ENCODE results near the gene NFATC1.

Gene NFATC1

GRCh38 chr18:79511671-79512301 lies 116.1 kb downstream of the NFATC1 start:
- H3K9ac ChIP-seq (ENCODE audit: low read depth, low read length): no peak overlapping the region

GRCh38 chr18:79512461-79513380 lies 117.0 kb downstream of the NFATC1 start:
- Histone ChIP-seq H3K4me3 (ENCODE audit: low read depth, low read length) (no peak overlapping the region), H3K9ac (ENCODE audit: low read depth, low read length) (no peak overlapping the region), H3K9me3 (ENCODE audit: control insufficient read depth, insufficient read depth, low read length) (no peaks in the 10 kb centered on the region), H3K36me3 (ENCODE audit: control insufficient read depth, insufficient read depth, low read length) (no peaks in the 10 kb centered on the region), H3K27me3 (ENCODE audit: control insufficient read depth, insufficient read depth, low read length) (no peaks in the 10 kb centered on the region), H3K4me1 (ENCODE audit: control insufficient read depth, insufficient read depth, low read length) (no peaks in the 10 kb centered on the region)

More at GRCh38 chr18:79511671-79512301, 116.1 kb downstream of the NFATC1 start:
- H3K4me3 ChIP-seq (ENCODE audit: low read depth, low read length): no peak overlapping the region
- H3K4me1 ChIP-seq (ENCODE audit: control insufficient read depth, insufficient read depth, low read length): no peaks in the 10 kb centered on the region
- no peaks in the 10 kb centered on the region for H3K9me3 ChIP-seq (ENCODE audit: control insufficient read depth, insufficient read depth, low read length)
- H3K27me3 ChIP-seq (ENCODE audit: control insufficient read depth, insufficient read depth, low read length): no peaks in the 10 kb centered on the region
- H3K36me3 ChIP-seq (ENCODE audit: control insufficient read depth, insufficient read depth, low read length): no peaks in the 10 kb centered on the region

- Histone ChIP-seq H3K4me1 (ENCODE audit: control insufficient read depth, insufficient read depth, low read length) (no peaks in the 10 kb centered on the region), H3K36me3 (ENCODE audit: control insufficient read depth, insufficient read depth, low read length) (no peaks in the 10 kb centered on the region), H3K4me3 (ENCODE audit: low read depth, low read length) (no peak overlapping the region), H3K9ac (ENCODE audit: low read depth, low read length) (no peak overlapping the region), H3K9me3 (ENCODE audit: control insufficient read depth, insufficient read depth, low read length) (no peaks in the 10 kb centered on the region), H3K27me3 (ENCODE audit: control insufficient read depth, insufficient read depth, low read length) (no peaks in the 10 kb centered on the region)
Observed at GRCh38 chr18:79513381-79514081, 117.8 kb downstream of the NFATC1 start.

GRCh38 chr18:79515331-79515730 lies 119.6 kb downstream of the NFATC1 start:
- Histone ChIP-seq H3K27me3 (ENCODE audit: control insufficient read depth, insufficient read depth, low read length) (no peaks in the 10 kb centered on the region), H3K9ac (ENCODE audit: low read depth, low read length) (no peak overlapping the region), H3K36me3 (ENCODE audit: control insufficient read depth, insufficient read depth, low read length) (no peaks in the 10 kb centered on the region)

GRCh38 chr18:79515944-79516351 lies 120.2 kb downstream of the NFATC1 start:
- H3K36me3 ChIP-seq (ENCODE audit: control insufficient read depth, insufficient read depth, low read length): no peaks in the 10 kb centered on the region
- H3K9ac ChIP-seq (ENCODE audit: low read depth, low read length): no peak overlapping the region
- no peak overlapping the region for H3K4me3 ChIP-seq (ENCODE audit: low read depth, low read length)
- no peaks in the 10 kb centered on the region for H3K4me1 ChIP-seq (ENCODE audit: control insufficient read depth, insufficient read depth, low read length)
- H3K27me3 ChIP-seq (ENCODE audit: control insufficient read depth, insufficient read depth, low read length): no peaks in the 10 kb centered on the region
- no peaks in the 10 kb centered on the region for H3K9me3 ChIP-seq (ENCODE audit: control insufficient read depth, insufficient read depth, low read length)

More at GRCh38 chr18:79515331-79515730, 119.6 kb downstream of the NFATC1 start:
- Histone ChIP-seq H3K4me3 (ENCODE audit: low read depth, low read length) (no peak overlapping the region), H3K9me3 (ENCODE audit: control insufficient read depth, insufficient read depth, low read length) (no peaks in the 10 kb centered on the region), H3K4me1 (ENCODE audit: control insufficient read depth, insufficient read depth, low read length) (no peaks in the 10 kb centered on the region)

GRCh38 chr18:79516441-79516931 lies 120.8 kb downstream of the NFATC1 start:
- Histone ChIP-seq H3K9ac (ENCODE audit: low read depth, low read length) (no peak overlapping the region), H3K36me3 (ENCODE audit: control insufficient read depth, insufficient read depth, low read length) (no peaks in the 10 kb centered on the region), H3K4me1 (ENCODE audit: control insufficient read depth, insufficient read depth, low read length) (no peaks in the 10 kb centered on the region), H3K9me3 (ENCODE audit: control insufficient read depth, insufficient read depth, low read length) (no peaks in the 10 kb centered on the region), H3K27me3 (ENCODE audit: control insufficient read depth, insufficient read depth, low read length) (no peaks in the 10 kb centered on the region), H3K4me3 (ENCODE audit: low read depth, low read length) (no peak overlapping the region)

GRCh38 chr18:79517341-79517740 lies 121.6 kb downstream of the NFATC1 start:
- Histone ChIP-seq H3K27me3 (ENCODE audit: control insufficient read depth, insufficient read depth, low read length) (no peaks in the 10 kb centered on the region), H3K36me3 (ENCODE audit: control insufficient read depth, insufficient read depth, low read length) (no peaks in the 10 kb centered on the region), H3K4me1 (ENCODE audit: control insufficient read depth, insufficient read depth, low read length) (no peaks in the 10 kb centered on the region), H3K9me3 (ENCODE audit: control insufficient read depth, insufficient read depth, low read length) (no peaks in the 10 kb centered on the region), H3K9ac (ENCODE audit: low read depth, low read length) (no peak overlapping the region), H3K4me3 (ENCODE audit: low read depth, low read length) (no peak overlapping the region)

- Histone ChIP-seq H3K27me3 (ENCODE audit: control insufficient read depth, insufficient read depth, low read length) (no peaks in the 10 kb centered on the region), H3K36me3 (ENCODE audit: control insufficient read depth, insufficient read depth, low read length) (no peaks in the 10 kb centered on the region), H3K4me3 (ENCODE audit: low read depth, low read length) (no peak overlapping the region), H3K9ac (ENCODE audit: low read depth, low read length) (no peak overlapping the region), H3K4me1 (ENCODE audit: control insufficient read depth, insufficient read depth, low read length) (no peaks in the 10 kb centered on the region), H3K9me3 (ENCODE audit: control insufficient read depth, insufficient read depth, low read length) (no peaks in the 10 kb centered on the region)
Observed at GRCh38 chr18:79518028-79518682, 122.4 kb downstream of the NFATC1 start.

- H3K36me3 ChIP-seq (ENCODE audit: control insufficient read depth, insufficient read depth, low read length): no peaks in the 10 kb centered on the region
- H3K4me3 ChIP-seq (ENCODE audit: low read depth, low read length): no peak overlapping the region
- no peaks in the 10 kb centered on the region for H3K27me3 ChIP-seq (ENCODE audit: control insufficient read depth, insufficient read depth, low read length)
- no peaks in the 10 kb centered on the region for H3K9me3 ChIP-seq (ENCODE audit: control insufficient read depth, insufficient read depth, low read length)
- H3K9ac ChIP-seq (ENCODE audit: low read depth, low read length): no peak overlapping the region
- no peaks in the 10 kb centered on the region for H3K4me1 ChIP-seq (ENCODE audit: control insufficient read depth, insufficient read depth, low read length)
Observed at GRCh38 chr18:79518683-79519128, 123.0 kb downstream of the NFATC1 start.

GRCh38 chr18:79519751-79520477 lies 124.2 kb downstream of the NFATC1 start:
- H3K27me3 ChIP-seq (ENCODE audit: control insufficient read depth, insufficient read depth, low read length): no peaks in the 10 kb centered on the region
- no peaks in the 10 kb centered on the region for H3K4me1 ChIP-seq (ENCODE audit: control insufficient read depth, insufficient read depth, low read length)
- H3K4me3 ChIP-seq (ENCODE audit: low read depth, low read length): no peak overlapping the region
- H3K9me3 ChIP-seq (ENCODE audit: control insufficient read depth, insufficient read depth, low read length): no peaks in the 10 kb centered on the region
- H3K9ac ChIP-seq (ENCODE audit: low read depth, low read length): no peak overlapping the region
- H3K36me3 ChIP-seq (ENCODE audit: control insufficient read depth, insufficient read depth, low read length): no peaks in the 10 kb centered on the region

Measured in iPS-15b (cell line).